GM21529 (cell line): Measurements from ENCODE around the gene BCAM.

ENCODE experiments used
- ATAC-seq: cut with Tn5 transposase; IDR thresholded peaks from one replicate; pipeline ENCODE4 v1.9.1; 2021; ENCODE audit not compliant: unreplicated experiment

Gene BCAM

DNA sequence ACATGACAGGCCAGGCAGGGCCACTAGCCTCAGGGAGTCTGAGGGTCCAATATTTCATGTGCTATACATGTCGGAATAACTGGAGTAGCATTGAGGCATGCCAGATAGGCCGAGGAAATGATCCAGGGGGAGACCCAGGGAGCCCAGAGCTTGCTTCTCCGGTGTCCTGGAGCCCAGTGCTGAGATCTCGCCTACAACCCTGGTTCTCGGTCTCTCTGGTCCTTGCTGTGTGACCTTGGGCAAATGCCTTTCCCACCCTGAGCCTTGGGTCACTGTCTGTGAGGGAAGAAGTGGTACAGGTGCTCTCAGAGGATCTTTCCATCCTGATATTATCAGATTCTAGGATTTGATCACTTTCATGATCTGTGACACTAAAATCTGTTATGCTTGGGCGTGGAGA lies 19.9 kb upstream of the BCAM start:
- ATAC-seq = no peak

DNA sequence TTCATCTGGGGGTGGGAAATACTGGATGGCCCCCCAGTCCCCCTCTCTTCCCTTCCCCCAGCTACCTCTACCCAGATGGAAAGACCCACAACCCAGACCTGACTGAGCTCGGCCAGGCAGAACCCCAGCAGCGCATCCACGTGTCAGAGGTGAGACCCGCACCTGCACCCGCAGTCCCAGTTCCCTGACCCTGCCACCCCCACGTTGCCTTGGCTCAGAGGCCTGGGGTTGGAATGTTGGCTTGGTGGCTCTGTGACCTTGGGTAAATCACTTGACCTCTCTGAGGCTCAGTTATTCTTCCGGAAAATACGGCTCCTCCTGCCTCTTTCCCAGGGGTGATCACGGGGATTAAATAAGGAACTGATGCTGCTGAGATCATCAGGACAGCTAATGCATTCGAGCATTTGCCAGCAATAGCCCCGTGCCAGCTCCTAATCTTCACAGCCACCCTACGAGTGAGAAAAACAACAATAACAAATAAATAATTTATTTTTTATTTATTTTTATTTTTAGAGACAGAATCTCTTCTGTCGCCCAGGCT lies 18.9 kb upstream of the BCAM start:
- no peak for ATAC-seq

DNA sequence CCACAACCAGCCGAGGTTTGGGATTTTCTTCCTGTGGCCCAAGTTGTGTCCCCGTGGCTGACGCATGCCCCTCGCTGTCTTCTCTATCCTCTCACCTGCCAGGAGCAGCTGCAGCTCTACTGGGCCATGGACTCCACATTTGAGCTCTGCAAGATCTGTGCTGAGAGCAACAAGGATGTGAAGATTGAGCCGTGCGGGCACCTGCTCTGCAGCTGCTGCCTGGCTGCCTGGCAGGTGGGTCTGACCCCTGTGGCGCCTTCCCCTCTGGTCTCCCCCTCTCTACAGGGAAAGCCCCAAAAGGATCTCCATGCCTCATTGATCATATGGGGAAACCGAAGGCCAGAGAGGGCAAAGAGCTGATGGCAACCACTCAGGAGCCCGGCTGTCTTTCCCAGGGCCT lies 16.6 kb upstream of the BCAM start:
- ATAC-seq = no peak

DNA sequence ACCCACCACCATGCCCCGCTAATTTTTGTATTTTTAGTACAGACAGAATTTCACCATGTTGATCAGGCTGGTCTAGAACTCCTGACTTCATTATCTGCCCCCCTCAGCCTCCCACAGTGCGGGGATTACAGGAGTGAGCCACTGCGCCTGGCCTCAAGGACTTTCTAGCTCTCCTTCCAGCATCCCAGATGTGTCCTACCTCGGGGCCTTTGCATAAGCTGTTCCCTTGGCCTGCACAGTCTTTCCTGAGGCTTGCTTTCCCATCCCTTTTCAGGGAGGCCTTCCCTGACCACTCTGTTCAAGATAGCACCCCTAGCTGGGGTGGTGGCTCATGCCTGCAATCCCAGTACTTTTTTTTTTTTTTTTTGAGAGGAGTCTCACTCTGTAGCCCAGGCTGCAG lies 14.3 kb upstream of the BCAM start:
- ATAC-seq = no peak

DNA sequence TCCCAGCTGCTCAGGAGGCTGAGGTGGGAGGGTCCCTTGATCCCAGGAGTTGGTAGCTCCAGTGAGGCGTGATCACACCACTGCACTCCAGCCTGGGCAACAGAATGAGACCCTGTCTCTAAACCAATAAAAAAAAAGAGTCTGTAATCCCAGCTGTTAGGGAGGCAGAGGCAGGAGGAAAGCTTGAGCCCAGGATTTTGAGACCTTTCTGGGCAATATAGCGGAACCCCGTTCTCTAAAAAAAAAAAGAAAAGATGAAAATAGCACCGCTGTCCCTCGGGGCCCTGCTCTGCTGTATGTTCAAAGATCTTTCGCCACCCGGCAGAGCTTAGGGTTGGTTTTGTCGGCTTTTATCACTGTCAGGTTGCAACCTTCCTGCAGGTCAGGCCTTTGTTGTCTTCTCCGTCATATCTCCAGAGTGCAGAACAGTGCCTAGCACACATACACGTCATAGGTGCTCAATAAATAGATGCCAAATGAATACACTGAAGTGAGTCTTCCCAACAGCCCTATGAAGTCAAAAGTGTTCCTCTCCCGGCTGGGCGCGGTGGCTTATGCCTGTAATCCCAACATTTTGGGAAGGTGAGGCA lies 13.4 kb upstream of the BCAM start:
- ATAC-seq = no peak

DNA sequence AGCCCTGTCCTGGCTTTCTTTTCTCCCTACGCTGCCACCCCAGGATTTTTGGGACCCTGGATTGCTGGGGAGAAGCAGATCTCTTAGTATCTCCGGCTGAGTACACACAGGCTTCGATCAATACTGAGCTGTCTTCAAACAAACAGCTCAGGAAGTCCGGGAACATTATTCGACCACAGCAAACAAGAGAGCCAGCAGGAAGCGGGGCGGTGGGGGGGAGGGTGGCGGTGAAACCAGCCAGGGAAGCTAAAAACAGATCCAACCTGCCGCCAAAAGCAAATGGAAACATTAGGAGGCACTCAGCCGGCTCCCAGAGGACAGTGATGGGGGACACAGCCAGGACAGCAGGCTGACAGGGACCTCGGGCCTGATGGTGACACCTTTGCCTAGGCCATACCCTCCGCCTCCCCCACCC lies 12.2 kb upstream of the BCAM start:
- ATAC-seq = no peak

DNA sequence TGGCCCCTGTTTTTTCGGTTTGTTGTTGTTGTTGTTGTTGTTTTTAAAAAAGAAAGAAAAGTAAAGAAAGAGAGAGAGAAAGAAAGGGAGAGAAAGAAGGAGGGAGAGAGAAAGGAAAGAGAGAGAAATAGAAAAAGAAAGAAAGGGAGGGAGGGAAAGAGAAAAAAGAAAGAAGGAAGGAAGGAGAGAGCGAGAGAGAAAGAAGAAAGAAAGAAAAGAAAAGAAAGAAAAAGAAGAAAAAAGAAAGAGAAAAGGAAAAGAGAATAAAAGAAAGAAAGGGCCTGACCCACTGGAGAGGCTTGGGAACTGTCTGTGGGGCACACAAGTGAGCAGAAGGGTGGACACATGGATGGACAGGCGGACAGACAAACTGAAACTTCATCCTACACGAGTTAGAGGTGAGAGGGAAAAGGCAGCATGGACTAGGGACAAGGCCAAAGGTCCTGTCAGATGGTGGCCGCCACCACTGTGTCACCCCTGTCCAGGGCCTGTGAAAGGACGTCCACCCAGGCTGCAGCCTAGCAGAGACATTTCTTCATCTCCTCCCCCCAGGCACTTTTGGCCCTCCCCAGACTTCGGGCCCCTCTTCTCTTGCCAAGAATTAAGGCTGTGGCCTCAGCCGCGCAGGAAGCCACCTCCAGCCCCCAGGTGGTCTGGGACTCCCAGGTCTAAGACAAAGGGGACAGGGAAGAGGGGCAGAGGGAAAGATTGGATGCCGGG lies 9.1 kb upstream of the BCAM start:
- no peak for ATAC-seq

DNA sequence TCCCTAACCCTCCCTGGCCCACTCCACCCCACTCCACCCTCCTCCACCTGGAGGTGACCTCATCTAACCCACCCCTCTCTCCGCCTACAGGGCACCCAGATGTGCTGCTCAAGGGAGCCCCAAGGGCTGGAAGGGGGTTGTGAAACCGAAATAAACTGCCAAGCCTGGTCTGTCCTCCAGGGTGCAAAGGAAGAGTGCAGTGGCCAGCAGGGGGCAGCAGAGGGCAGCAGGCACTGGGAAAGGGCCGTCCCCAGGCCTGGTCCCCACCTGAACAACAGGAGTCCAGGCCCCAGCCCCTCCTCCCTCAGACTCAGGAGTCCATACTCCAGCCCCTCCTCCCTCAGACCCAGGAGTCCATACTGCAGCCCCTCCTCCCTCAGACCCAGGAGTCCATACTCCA lies 8.4 kb upstream of the BCAM start:
- peak; percentile 58 for ATAC-seq

DNA sequence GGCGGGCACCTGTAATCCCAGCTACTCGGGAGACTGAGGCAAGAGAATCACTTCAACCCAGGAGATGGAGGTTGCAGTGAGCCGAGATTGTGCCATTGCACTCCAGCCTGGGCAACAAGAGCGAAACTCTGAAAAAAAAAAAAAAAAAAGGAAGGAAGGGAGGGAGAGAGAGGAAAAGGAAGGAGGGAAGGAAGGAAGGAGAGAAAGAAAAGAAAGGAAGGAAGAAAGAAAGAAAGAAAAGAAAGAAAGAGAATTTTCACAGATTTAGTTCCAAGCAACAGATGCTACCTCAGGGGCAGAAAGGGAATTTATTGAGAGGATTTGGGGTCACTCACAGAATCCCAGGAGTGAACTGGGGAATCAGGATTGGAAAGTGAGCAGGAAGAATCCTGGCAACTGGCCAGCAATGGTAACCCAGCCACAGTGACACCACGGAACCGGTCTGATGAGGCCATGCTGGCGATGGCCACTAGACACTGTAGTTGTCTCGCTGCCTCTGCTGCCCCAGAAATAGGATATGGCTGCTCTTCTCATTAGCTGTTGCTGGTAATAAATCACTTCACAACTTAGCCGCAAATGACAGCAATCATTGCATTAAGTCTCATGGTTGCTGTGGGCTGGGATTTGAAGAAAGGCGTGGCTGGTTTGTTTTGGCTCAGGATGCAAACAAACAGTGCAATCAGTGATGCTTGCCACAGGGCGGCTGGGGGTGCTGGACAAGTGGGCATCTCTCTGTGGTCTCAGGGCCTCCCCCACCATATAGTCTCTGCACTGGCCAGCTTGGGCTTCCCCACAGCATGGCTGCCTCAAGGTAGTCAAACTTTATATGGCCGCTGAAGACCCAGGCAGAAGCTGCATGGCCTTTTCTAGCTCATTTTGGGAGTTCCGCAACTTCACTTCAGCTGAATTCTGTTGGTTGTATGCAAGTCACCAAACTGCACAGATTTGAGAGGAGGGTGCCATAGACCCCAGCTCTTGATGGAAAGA lies 5.2 kb upstream of the BCAM start:
- ATAC-seq = no peak

DNA sequence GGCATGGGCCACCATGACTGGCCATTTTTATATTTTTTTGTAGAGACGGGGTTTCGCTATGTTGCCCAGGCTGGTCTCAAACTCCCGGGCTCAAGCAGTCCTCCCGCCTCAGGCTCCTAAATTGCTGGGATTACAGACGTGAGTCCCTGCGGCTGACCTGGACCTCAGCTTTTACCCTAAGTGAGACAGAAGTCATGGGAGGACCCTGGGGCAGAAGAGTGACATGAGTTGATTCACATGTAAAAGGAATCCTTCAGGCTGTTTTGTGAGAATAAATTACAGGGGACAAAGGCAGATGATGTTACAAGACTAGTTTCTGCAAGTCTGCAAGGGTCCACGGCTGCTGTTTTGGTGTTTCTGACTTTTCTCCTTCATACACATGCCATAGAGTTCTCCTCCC lies 2.6 kb upstream of the BCAM start:
- ATAC-seq = no peak

DNA sequence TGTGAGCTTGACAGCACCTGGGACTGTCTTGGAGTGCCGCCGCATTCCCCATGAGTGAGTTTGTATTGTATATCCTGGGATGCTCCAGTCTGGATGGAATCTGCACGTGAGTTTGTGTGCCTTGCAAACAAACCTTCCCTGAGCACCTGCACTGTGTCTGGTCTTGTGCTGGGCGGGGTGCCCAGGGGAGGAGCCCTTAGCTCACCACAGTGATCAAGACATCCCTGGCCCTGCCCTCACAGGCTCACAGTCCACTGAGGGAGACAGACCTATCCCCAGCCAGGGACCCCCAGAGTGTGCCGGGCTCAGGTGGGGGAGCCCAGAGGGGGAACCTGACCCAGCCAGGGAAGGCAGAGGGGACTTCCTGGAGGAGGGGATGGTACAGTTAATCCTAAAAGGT lies 1.7 kb upstream of the BCAM start:
- ATAC-seq = no peak

DNA sequence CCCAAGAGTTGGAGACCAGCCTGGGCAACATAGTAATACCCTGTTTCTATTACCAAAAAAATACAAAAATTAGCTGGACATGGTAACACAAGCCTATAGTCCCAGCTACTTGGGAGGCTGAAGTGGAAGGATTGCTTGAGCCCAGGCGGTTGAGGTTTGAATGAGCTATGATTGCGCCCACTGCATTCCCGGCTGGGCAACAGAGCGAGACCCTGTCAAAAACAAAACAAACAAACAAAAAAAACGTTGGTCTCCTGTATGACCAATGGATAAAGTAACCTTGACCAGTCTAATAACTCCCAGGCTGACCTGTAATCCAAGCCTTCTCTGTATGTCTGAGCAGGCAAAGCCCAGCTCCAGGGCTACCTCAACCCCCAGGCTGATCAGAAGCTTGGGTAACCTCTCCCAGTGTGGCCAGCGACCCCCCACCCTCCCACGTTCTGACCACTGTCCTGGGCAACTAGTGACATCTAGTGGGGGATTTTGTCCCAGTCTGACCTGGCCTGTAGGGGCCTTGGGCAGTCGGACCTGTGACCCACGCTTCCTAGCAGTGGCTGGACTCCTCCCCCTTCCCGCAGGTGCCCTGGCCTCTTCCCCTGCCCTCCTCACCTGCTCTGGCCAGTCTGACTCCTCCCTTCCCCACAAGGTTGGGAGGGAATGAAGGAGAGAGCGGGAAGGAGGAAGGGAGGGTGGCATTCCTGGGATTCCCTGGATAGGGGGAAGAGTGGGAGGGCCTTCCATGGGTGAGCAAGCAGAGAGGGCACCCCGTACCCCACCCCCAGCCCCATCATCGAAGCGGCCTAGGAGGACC lies 1.0 kb upstream of the BCAM start:
- ATAC-seq = no peak

DNA sequence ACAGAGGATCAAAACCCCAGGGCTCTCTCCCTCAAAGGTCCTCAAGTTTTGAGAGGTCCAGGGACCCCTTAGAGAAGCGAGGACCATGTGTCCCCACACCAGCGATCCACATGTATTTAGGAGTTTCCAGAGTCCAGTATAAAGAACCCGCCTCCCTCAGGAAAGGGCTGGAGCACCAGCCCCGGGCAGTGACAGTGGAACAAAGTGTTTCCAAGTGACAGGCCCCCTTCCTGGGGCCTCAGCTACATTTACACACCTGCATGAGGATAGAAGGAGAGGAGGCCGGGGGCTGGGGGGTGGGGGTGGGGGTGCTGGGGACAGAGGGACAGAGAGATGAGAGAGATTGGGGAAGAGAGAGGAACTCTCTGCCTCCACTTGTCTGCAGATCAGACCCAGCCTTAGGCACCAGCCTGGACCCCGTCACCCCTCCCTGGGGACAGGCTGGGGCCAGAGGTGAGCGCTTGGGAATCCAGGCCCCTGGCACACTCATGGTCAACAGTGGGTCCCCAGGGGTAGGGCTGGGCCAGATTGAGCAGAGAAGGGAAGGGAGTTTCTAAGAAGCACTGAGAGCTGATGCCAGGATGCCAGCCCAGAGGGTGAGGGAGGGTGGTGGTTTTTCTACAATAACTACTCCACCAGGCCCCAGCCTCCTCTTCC lies 802 bp downstream of the BCAM start:
- no peak for ATAC-seq

DNA sequence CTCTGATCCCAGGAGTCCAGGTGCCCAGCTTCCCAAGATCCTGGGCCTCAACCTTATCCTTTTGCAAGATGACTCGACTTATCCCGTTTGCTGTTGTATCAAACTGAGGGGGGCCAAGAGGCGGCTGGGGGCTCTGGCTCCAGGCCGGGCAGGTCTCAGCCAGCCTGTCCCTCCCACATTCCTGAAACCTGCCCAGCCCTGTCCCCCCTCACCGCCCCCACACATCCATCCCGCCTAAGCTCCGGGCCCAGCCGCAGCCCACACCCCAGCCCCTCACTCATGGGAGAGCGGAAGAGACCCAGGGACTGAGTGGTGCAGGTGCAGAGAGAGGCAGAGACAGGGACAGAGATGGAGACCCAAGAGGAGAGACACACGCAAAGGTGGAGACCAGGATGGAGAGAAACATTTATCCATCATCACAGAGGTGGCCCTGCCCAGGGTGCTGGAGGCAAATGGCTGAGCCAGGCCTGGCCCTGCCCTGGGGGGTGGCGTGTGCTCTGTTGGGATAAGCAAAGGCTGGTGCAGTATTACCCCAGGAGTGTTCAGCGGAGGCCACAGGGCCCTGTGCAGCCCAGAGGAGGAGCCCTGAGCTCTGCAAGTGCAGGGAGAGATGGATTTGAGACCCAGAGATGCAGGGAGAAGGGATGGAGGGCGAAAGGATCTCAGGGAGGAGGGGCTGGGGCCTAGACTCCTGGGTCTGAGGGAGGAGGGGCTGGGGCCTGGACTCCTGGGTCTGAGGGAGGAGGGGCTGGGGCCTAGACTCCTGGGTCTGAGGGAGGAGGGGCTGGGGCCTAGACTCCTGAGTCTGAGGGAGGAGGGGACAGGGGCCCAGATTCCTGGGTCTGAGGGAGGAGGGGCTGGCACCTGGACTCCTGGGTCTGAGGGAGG lies 1.6 kb downstream of the BCAM start:
- no peak for ATAC-seq

DNA sequence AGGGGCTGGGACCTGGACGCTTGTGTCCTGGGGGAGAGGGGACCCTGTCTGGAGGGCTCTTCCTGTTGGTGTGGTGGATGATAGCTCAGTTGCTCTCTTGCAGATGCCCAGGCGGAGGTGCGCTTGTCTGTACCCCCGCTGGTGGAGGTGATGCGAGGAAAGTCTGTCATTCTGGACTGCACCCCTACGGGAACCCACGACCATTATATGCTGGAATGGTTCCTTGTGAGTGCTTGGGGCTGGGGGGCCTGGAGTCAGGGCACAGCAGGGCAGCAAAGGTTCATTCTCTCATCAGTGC lies 2.2 kb downstream of the BCAM start:
- ATAC-seq = no peak

DNA sequence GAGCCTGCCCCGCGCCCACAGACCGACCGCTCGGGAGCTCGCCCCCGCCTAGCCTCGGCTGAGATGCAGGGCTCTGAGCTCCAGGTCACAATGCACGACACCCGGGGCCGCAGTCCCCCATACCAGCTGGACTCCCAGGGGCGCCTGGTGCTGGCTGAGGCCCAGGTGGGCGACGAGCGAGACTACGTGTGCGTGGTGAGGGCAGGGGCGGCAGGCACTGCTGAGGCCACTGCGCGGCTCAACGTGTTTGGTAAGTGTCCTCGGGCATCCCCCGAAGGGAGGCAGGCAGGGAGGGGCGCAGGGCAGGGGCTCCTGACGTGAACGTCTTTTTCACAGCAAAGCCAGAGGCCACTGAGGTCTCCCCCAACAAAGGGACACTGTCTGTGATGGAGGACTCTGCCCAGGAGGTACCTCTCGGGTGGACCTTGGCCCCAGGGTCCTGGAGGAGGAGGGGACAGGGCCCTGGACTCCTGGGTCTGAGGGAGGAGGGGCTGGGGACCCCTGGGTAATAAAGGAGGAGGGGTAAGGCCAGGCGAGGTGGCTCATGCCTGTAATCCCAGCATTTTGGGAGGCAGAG lies 3.3 kb downstream of the BCAM start:
- ATAC-seq = no peak

DNA sequence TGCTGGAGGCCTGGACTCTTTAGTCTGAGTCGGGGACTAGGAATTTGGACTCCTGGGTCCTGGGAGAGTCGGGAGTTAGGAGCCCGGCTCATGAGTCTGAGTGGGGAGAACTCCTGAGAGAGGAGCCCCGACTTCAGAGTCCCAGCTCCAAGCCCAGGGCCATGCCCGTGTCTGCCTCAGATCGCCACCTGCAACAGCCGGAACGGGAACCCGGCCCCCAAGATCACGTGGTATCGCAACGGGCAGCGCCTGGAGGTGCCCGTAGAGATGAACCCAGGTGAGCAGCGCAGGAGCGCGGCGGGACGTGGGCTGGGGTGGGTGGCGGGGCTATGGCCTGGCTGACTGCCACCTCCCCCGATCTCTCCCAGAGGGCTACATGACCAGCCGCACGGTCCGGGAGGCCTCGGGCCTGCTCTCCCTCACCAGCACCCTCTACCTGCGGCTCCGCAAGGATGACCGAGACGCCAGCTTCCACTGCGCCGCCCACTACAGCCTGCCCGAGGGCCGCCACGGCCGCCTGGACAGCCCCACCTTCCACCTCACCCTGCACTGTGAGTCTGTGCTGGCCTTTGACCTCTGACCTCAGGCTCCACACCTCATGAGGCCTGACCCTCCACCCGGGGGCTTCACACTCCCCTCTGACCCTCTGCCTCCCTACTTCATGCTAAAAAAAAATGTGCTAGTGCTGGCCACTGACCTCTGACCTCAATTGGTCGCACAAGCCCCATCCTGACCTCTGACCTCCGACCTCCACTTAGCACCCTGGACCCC lies 4.4 kb downstream of the BCAM start:
- no peak for ATAC-seq

DNA sequence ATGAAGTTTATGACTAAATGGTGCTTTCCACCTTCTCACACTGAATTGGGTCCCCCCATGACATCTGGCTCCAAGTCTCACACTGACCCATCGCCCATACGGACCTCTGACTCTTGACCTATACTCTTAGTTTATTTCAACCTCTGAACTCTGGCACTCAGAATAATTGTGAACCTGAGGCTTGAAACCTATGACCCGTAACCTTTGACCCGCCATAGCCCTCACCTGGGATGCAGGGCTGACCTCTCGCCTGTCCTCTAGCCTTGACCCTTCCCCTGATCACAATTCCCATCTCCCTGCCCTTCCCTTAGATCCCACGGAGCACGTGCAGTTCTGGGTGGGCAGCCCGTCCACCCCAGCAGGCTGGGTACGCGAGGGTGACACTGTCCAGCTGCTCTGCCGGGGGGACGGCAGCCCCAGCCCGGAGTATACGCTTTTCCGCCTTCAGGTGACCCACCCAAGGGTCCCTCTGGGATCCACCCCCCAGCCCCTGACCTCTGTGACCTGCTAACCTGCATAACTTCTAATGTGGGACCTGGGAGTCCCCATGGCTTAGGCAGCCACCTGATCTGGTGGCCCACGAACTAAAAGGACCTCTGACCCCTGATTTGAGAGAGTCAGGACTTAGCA lies 5.1 kb downstream of the BCAM start:
- ATAC-seq = no peak
